ENCODE data around the gene LGALSL. TPM values are rescaled to one million over a fixed set of nuclear protein-coding genes. Genes with fewer than 3 reads are reported as not detected.

Gene LGALSL
- total RNA-seq, 2 donors from 2014 or later, result 12.8 to 36.7 TPM

- TF ChIP-seq POLR2A (IDR thresholded peaks at IDR 0.05) (no peak), POLR2AphosphoS5 (IDR thresholded peaks at IDR 0.05) (no peak), CTCF (IDR thresholded peaks at IDR 0.05) (no peak)
- no peak for DNase-seq (ENCODE audit: low spot score)
- WGBS, result 94% methylated on average over 5 of the region's 5 CpGs
- no peaks in the 10 kb centered on the region for H3K27me3 ChIP-seq (replicated peaks; ENCODE audit: insufficient read depth)
- H3K4me3 ChIP-seq, result no peak overlapping the region
- H3K36me3 ChIP-seq, result no peaks in the 10 kb centered on the region
- no peaks in the 10 kb centered on the region for H3K9me3 ChIP-seq
- no peak overlapping the region for H3K27ac ChIP-seq
- intact Hi-C loops (cut with DNase I), result no loop called here
- no peaks in the 10 kb centered on the region for H3K4me1 ChIP-seq (replicated peaks)
Observed at GRCh38 chr2:64481665-64482064, 27.7 kb downstream of the LGALSL start.

- Histone ChIP-seq H3K4me1 (replicated peaks) (no peaks in the 10 kb centered on the region), H3K4me3 (no peak overlapping the region), H3K27me3 (replicated peaks; ENCODE audit: insufficient read depth) (no peaks in the 10 kb centered on the region), H3K36me3 (no peaks in the 10 kb centered on the region), H3K9me3 (no peaks in the 10 kb centered on the region), H3K27ac (peak overlapping the region; percentile 60 to 68)
- 92% methylated on average over 1 of the region's 1 CpG for WGBS
- TF ChIP-seq POLR2AphosphoS5 (IDR thresholded peaks at IDR 0.05), result no peak
- no peak for TF ChIP-seq POLR2A (IDR thresholded peaks at IDR 0.05)
- TF ChIP-seq CTCF (IDR thresholded peaks at IDR 0.05), result no peak
- intact Hi-C loops (cut with DNase I), result no loop called here
- no peak for DNase-seq (ENCODE audit: low spot score)
Observed at GRCh38 chr2:64482243-64482642, 28.3 kb downstream of the LGALSL start.

GRCh38 chr2:64482765-64483504 is 29.0 kb downstream of the LGALSL start:
- WGBS, result 19% methylated on average over 5 of the region's 5 CpGs

GRCh38 chr2:64485331-64485730 is 31.4 kb downstream of the LGALSL start:
- TF ChIP-seq POLR2A (IDR thresholded peaks at IDR 0.05) (no peak), CTCF (IDR thresholded peaks at IDR 0.05) (no peak), POLR2AphosphoS5 (IDR thresholded peaks at IDR 0.05) (no peak)
- H3K4me3 ChIP-seq, result no peak overlapping the region
- H3K27me3 ChIP-seq (replicated peaks; ENCODE audit: insufficient read depth), result no peaks in the 10 kb centered on the region
- peak overlapping the region in 1 of 2 donors; percentile 29 for H3K27ac ChIP-seq
- H3K9me3 ChIP-seq, result no peaks in the 10 kb centered on the region
- no peaks in the 10 kb centered on the region for H3K36me3 ChIP-seq
- H3K4me1 ChIP-seq (replicated peaks), result no peaks in the 10 kb centered on the region
- no peak for DNase-seq (ENCODE audit: low spot score)
- intact Hi-C loops (cut with DNase I), result no loop called here
- 38% methylated on average over 4 of the region's 4 CpGs for WGBS

More at GRCh38 chr2:64482765-64483504, 29.0 kb downstream of the LGALSL start:
- H3K27me3 ChIP-seq (replicated peaks; ENCODE audit: insufficient read depth), result no peaks in the 10 kb centered on the region
- intact Hi-C loops (cut with DNase I), result no loop called here
- TF ChIP-seq CTCF (IDR thresholded peaks at IDR 0.05) (peak in 1 of 4 experiments; percentile 36), POLR2A (IDR thresholded peaks at IDR 0.05) (no peak), POLR2AphosphoS5 (IDR thresholded peaks at IDR 0.05) (peak; percentile 83)
- H3K36me3 ChIP-seq, result no peaks in the 10 kb centered on the region
- no peak overlapping the region for H3K4me3 ChIP-seq
- no peaks in the 10 kb centered on the region for H3K9me3 ChIP-seq
- peak; percentile 87 for DNase-seq (ENCODE audit: low spot score)
- peak overlapping the region; percentile 60 to 68 for H3K27ac ChIP-seq
- no peaks in the 10 kb centered on the region for H3K4me1 ChIP-seq (replicated peaks)

- no peak overlapping the region for H3K4me3 ChIP-seq
- DNase-seq (ENCODE audit: low spot score), result peak; percentile 56
- TF ChIP-seq POLR2AphosphoS5 (IDR thresholded peaks at IDR 0.05) (peak; percentile 35), CTCF (IDR thresholded peaks at IDR 0.05) (no peak)
- no peaks in the 10 kb centered on the region for H3K4me1 ChIP-seq (replicated peaks)
- WGBS, result 25% methylated on average over 8 of the region's 8 CpGs
- no peaks in the 10 kb centered on the region for H3K9me3 ChIP-seq
- H3K27ac ChIP-seq, result peak overlapping the region in 1 of 2 donors; percentile 29
- intact Hi-C loops (cut with DNase I), result no loop called here
- H3K36me3 ChIP-seq, result no peaks in the 10 kb centered on the region
- H3K27me3 ChIP-seq (replicated peaks; ENCODE audit: insufficient read depth), result no peaks in the 10 kb centered on the region
Observed at GRCh38 chr2:64485961-64486360, 32.0 kb downstream of the LGALSL start.
